HFFc6 (cell line): ENCODE measurements around the gene CTNNA1. TPM values are rescaled to one million over a fixed set of nuclear protein-coding genes. Genes with fewer than 3 reads are reported as not detected.

Experiments used
- DNase-seq: peaks from one replicate; pipeline ENCODE4 v3.0.0-alpha.2; 2018
- H3K27ac Mint-ChIP-seq: 2 replicates; pipeline ENCODE4 v1.8.0; 2020; ENCODE audit warnings: mild to moderate bottlenecking, mixed read lengths
- H3K27me3 Mint-ChIP-seq: 2 replicates; pipeline ENCODE4 v1.8.0; 2021; ENCODE audit warnings: mild to moderate bottlenecking, moderate library complexity, mixed read lengths; ENCODE audit not compliant: insufficient read depth
- H3K36me3 Mint-ChIP-seq: 2 replicates; pipeline ENCODE4 v1.8.0; 2021; ENCODE audit warnings: low read depth, mixed read lengths
- H3K4me1 Mint-ChIP-seq: 2 replicates; pipeline ENCODE4 v1.8.0; 2020; ENCODE audit warnings: low read depth, mixed read lengths
- H3K4me3 Mint-ChIP-seq: 2 replicates; pipeline ENCODE4 v1.8.0; 2020; ENCODE audit warnings: mild to moderate bottlenecking, moderate library complexity, mixed read lengths
- H3K9me3 Mint-ChIP-seq: 2 replicates; pipeline ENCODE4 v1.8.0; 2020; ENCODE audit warnings: mild to moderate bottlenecking, mixed read lengths
- total RNA-seq, 6 experiments: library from RNA; stranded (reverse); fragmentation: NEBNext Ultra II Directional; extraction: Animal tissue kit (Norgen Biotek cat#: 25700); gene quantifications; 2 replicates in 1 of 6; 3 replicates in 5 of 6; pipeline ENCODE4 v1.2.3, GENCODE V29; 2021
- TF ChIP-seq, protein P1 (sequence below): fragments of 200-600 bp; sonication (generic); IDR thresholded peaks from 2 replicates; pipeline ENCODE4 v1.5.0; 2021; ENCODE audit warnings: antibody characterized with exemption, mild to moderate bottlenecking

CTNNA1 gene
- total RNA-seq, 6 experiments from 2014 or later, result 282 to 342 (median 292) TPM

DNA sequence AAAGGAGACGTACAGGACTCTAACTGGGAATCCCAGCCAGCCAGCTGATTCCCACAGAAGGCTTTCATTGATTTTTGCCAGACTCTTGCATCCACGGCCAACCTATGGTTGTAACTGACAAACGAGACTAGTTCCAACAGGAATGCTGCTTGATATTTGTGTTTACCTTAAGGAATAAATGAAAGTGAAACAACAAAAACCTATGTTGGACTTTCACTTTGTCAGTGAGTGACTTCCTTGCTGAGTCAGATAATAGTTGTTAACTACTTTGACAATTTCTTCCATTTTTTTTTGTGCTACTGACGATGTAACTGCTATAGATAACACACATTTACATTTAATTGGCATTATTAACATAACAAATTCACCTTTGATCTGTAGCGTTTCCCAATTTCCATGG lies 185.3 kb downstream of the CTNNA1 start:
- Mint-ChIP-seq H3K4me3 (peak overlapping the region; percentile 6; the same call in 1 of the 2 replicates), H3K36me3 (peaks cover 31% of the 10 kb centered on the region), H3K27me3 (peaks cover 38% of the 10 kb centered on the region), H3K4me1 (no peaks in the 10 kb centered on the region), H3K9me3 (no peaks in the 10 kb centered on the region), H3K27ac (no peak overlapping the region)
- no peak for DNase-seq
- TF ChIP-seq, protein P1, sequence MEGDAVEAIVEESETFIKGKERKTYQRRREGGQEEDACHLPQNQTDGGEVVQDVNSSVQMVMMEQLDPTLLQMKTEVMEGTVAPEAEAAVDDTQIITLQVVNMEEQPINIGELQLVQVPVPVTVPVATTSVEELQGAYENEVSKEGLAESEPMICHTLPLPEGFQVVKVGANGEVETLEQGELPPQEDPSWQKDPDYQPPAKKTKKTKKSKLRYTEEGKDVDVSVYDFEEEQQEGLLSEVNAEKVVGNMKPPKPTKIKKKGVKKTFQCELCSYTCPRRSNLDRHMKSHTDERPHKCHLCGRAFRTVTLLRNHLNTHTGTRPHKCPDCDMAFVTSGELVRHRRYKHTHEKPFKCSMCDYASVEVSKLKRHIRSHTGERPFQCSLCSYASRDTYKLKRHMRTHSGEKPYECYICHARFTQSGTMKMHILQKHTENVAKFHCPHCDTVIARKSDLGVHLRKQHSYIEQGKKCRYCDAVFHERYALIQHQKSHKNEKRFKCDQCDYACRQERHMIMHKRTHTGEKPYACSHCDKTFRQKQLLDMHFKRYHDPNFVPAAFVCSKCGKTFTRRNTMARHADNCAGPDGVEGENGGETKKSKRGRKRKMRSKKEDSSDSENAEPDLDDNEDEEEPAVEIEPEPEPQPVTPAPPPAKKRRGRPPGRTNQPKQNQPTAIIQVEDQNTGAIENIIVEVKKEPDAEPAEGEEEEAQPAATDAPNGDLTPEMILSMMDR, result no peak

DNA sequence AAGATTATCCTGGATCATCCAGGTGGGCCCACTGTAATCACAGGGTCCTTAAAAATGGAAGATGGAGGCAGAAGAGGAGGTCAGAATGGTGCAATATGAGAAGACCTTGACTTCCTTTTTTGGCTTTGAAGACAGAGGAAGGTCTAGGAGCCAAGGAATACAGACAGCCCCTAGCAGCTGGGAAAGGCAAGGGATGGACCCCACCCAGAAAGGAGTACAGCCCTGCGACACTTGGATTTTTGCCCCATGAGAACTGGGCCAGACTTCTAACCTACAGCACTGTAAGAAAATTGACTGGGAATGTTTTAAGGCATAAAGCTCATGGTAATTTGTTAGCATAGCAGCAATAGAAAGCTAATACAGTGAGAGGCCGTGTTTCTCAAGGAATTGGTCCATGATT lies 188.8 kb downstream of the CTNNA1 start:
- H3K27ac Mint-ChIP-seq, result no peak overlapping the region
- peaks cover 20% of the 10 kb centered on the region for H3K27me3 Mint-ChIP-seq
- H3K4me3 Mint-ChIP-seq, result no peak overlapping the region
- H3K4me1 Mint-ChIP-seq, result no peaks in the 10 kb centered on the region
- peaks cover 8% of the 10 kb centered on the region for H3K36me3 Mint-ChIP-seq
- DNase-seq, result no peak
- no peaks in the 10 kb centered on the region for H3K9me3 Mint-ChIP-seq
- TF ChIP-seq, protein P1, result no peak

DNA sequence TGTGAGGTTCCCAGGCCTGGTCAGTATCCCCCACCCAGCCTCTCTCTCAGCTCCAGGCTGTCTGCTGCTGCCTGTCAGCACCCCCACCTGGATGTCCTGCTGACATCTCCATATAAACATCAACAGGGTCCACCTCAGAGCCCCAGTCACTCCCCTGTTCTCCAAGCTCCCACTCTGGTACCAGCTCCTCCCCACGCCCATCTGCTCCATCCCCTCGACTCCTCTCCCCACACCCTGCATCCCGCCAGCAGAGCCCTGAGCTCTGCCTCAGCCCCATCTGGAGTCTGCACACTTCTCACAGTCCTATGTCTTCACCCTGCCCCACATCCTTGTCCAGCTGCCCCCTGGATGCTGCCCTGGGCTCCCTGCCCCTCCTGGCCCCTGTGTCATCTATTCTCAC lies 189.6 kb downstream of the CTNNA1 start:
- Mint-ChIP-seq H3K27ac (no peak overlapping the region), H3K9me3 (no peaks in the 10 kb centered on the region), H3K4me1 (no peaks in the 10 kb centered on the region), H3K27me3 (peaks cover 12% of the 10 kb centered on the region), H3K36me3 (peaks cover 8% of the 10 kb centered on the region), H3K4me3 (no peak overlapping the region)
- TF ChIP-seq, protein P1, result no peak
- DNase-seq, result no peak

DNA sequence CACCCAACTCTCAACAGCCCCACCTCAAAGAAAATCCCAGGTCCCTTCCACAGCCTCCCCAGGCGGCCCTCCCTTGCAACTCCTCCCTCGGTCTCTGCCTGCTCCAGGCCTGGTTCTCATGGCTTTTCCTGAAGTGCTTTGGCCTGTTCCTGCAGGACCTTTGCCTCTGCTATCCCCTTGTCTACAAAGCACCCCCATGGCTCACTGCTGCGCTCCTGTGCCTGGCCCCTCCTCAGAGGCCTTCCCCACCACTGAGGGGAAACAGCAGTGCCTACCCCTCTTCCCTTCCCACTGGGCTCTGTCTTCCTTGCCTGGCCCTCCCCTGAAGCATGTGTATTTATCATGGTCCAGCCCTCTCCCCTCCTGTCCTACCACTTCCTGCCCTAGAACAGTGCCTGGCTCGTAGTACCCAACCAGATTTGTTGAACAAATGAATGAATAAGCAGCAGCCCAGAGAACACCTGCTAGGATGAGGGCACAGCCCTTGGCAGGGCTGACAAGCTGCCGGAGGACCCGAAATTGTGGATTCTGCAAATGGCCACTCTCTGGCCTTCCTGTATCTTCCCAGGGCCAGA lies 190.5 kb downstream of the CTNNA1 start:
- H3K9me3 Mint-ChIP-seq, result no peaks in the 10 kb centered on the region
- no peak overlapping the region for H3K4me3 Mint-ChIP-seq
- H3K27me3 Mint-ChIP-seq, result peaks cover 8% of the 10 kb centered on the region
- DNase-seq, result no peak
- TF ChIP-seq, protein P1, result no peak
- H3K27ac Mint-ChIP-seq, result no peak overlapping the region
- no peaks in the 10 kb centered on the region for H3K4me1 Mint-ChIP-seq
- peaks cover 8% of the 10 kb centered on the region for H3K36me3 Mint-ChIP-seq

DNA sequence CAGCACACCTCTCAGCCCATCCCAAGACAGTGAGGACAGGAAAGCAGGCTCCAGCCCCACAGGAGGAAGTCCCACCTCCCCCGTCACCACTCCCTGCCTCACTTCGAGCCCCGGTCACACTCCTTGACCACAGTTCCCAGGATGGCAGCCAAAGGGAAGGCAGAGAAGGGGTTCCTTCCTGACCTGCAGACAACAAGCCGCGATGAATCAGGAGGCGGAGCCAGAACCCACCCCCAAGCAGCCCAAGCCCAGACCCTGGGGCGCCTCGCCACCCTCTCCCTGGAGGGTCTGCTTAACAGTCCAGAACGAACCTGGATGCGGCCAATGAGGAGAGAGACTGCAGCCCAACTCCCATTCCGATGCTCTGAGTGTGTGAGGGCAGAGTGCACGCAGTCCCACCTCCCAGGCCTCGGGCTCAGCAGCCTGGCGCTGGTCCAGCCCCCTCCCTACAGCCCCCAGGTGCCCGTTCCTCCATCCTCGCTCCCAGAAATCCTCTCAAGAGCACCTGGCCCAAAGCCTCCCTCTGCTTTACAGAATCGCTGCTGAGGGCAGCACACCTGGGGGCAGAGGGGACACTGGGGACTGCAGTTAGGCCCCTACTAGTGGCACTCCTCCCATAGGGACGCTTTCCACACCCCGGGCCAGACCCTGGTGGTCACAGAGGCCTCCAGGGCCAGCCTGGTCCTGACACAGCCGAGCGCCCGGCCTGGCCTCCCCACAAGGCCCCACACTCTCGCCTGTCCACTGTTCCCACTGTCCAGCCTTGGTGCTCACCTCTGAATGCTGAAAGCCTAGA lies 191.5 kb downstream of the CTNNA1 start:
- Mint-ChIP-seq H3K27me3 (peaks cover 3% of the 10 kb centered on the region), H3K4me1 (0 out of 2 replicates have a peak, but pooled peaks cover under 1% of the 10 kb centered on the region), H3K27ac (no peak overlapping the region), H3K9me3 (no peaks in the 10 kb centered on the region), H3K4me3 (no peak overlapping the region), H3K36me3 (peaks cover 8% of the 10 kb centered on the region)
- DNase-seq, result no peak
- TF ChIP-seq, protein P1, result no peak
